GM23338 (cell line): ENCODE measurements around the gene GID4.

ENCODE experiments used
- CTCF ChIP-seq, 2 experiments: fragments of 200-600 bp in 1 of 2; sonication (generic) in 1 of 2; conservative IDR thresholded peaks; 2 replicates each; pipeline versions ENCODE4 v1.5.1 to v1.6.1; 2016 to 2017; ENCODE audit warnings: antibody characterized with exemption in 2 of 2, low read depth in 2 of 2, mild to moderate bottlenecking in 2 of 2, moderate library complexity in 1 of 2
- ETS1 ChIP-seq: IDR thresholded peaks from 2 replicates; pipeline ENCODE4 v1.6.1; 2016; ENCODE audit warnings: antibody characterized with exemption
- EZH2 ChIP-seq: fragments of 200-600 bp; sonication (generic); IDR thresholded peaks from one replicate; pipeline ENCODE4 v1.8.0; 2017; ENCODE audit warnings: antibody characterized with exemption, mild to moderate bottlenecking, low read depth; ENCODE audit not compliant: unreplicated experiment
- EZH2phosphoT487 ChIP-seq: fragments of 200-600 bp; sonication (generic); IDR thresholded peaks from one replicate; pipeline ENCODE4 v1.8.1; 2018; ENCODE audit warnings: antibody characterized with exemption; ENCODE audit not compliant: unreplicated experiment
- JUNB ChIP-seq: IDR thresholded peaks from one replicate; pipeline ENCODE4 v1.6.1; 2016; ENCODE audit warnings: antibody characterized with exemption; ENCODE audit not compliant: unreplicated experiment
- POLR2AphosphoS5 ChIP-seq: IDR thresholded peaks from 2 replicates; pipeline ENCODE4 v1.6.1; 2016; ENCODE audit warnings: antibody characterized with exemption, low read depth
- REST ChIP-seq: IDR thresholded peaks from one replicate; pipeline ENCODE4 v1.6.1; 2018; ENCODE audit warnings: antibody characterized with exemption; ENCODE audit not compliant: unreplicated experiment
- STAT1 ChIP-seq: IDR thresholded peaks from one replicate; pipeline ENCODE4 v1.6.1; 2016; ENCODE audit warnings: antibody characterized with exemption; ENCODE audit not compliant: unreplicated experiment

- TF ChIP-seq STAT1 (no peak), CTCF (conservative IDR thresholded peaks at IDR 0.05; ENCODE audit: low read depth in 2 of 2) (no peak), POLR2AphosphoS5 (no peak), EZH2 (no peak), EZH2phosphoT487 (no peak), REST (no peak), JUNB (no peak), ETS1 (no peak)
These were observed 18.2 kb upstream of the GID4 start for GRCh38 chr17:18020971-18021370.
